ENCODE measurements around the gene IL10.

GRCh38 chr1:206729050-206729449, 43.2 kb downstream of the IL10 start:
- no peak for TF ChIP-seq CTCF (conservative IDR thresholded peaks at IDR 0.05; ENCODE audit: low read length)
- no peak for TF ChIP-seq EZH2phosphoT487 (IDR thresholded peaks at IDR 0.05; ENCODE audit: borderline replicate concordance)

Measured in Loucy (cell line).